ENCODE data around the gene PTCD2.
"Not testable (repeated sequence)": the region's sequence is repeated elsewhere in the genome, so short reads cannot be mapped to it uniquely, and the experiment has no call there.

PTCD2 gene

DNA sequence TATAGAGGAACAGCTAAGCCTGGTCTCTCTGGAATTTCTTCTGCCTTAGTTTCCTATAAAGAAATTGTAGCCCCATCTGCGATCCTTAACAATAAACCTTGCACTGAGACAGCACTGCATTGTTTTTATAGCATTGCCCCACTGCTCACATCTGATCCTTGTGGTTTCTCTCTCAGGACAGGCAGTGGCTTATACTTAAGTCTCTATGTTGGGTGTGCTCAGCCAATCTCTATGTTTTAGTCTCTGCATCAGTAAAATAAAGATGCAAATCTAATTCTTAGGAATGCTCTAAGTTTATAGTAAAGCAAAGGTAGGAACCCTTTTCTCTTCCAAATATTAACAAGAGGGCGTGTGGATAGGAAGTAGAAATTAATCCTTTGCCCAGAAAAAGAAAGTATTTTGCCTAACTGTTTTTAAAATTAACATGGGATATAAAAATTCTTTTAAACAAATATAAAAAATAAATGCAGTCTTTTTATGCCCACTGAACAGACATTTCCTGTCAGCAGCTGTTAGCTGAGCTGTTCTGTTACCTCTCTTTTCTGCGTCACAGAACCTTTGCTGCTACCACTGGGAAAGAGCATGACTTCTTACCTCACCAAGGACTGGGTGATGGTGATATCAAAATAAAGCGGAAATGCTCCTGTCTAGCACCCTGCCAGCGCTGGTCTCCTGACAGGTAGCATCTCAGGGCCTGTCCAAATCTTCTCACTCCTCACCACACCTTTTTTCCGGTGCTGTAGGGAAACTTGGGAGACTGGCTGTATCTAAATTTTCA, 29.6 kb upstream of the PTCD2 start:
- no peaks in the 10 kb centered on the region for H3K9me3 ChIP-seq (ENCODE audit: insufficient read depth, low read length)
- H3K4me3 ChIP-seq (ENCODE audit: insufficient read length, low read depth): no peak overlapping the region
- H3K36me3 ChIP-seq (ENCODE audit: insufficient read depth, insufficient read length, low read length): peaks cover 65% of the 10 kb centered on the region
- no peaks in the 10 kb centered on the region for H3K4me1 ChIP-seq (ENCODE audit: insufficient read depth, insufficient read length)
- no peaks in the 10 kb centered on the region for H3K27me3 ChIP-seq (ENCODE audit: insufficient read depth, insufficient read length)
- no peak for DNase-seq (ENCODE audit: low read depth, low spot score)
- no peak overlapping the region for H3K9ac ChIP-seq (ENCODE audit: insufficient read length, low read depth)
- TF ChIP-seq YY1 (IDR thresholded peaks at IDR 0.05; ENCODE audit: insufficient read depth, insufficient read length): no peak
- TF ChIP-seq ZNF274 (IDR thresholded peaks at IDR 0.05; ENCODE audit: low read depth, low read length): no peak
- no peak for TF ChIP-seq SUZ12 (IDR thresholded peaks at IDR 0.05; ENCODE audit: extremely low read depth, insufficient read depth, insufficient read length)

DNA sequence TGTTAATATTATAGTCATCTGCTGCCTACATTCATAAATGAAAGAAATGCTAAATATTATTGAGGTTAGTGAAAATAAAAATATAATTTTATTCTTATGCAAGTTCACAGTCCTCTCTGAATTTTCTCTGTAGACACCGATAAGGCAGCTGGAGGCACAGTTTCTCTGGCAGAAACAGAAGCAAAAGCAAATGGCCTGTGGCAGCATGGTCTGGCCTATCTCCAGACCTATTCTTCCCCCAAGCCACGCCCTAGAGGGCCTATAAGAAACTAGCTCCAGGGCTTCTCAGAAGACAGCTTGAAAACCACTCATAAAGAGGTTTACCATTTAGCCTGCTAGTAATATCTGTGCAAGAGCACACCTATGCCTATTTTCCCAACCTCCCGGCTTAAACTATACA, 28.6 kb upstream of the PTCD2 start:
- no peak for DNase-seq (ENCODE audit: low read depth, low spot score)
- Histone ChIP-seq H3K9me3 (ENCODE audit: insufficient read depth, low read length) (no peaks in the 10 kb centered on the region), H3K9ac (ENCODE audit: insufficient read length, low read depth) (no peak overlapping the region), H3K4me1 (ENCODE audit: insufficient read depth, insufficient read length) (no peaks in the 10 kb centered on the region), H3K27me3 (ENCODE audit: insufficient read depth, insufficient read length) (no peaks in the 10 kb centered on the region), H3K4me3 (ENCODE audit: insufficient read length, low read depth) (no peak overlapping the region), H3K36me3 (ENCODE audit: insufficient read depth, insufficient read length, low read length) (peaks cover 73% of the 10 kb centered on the region)
- TF ChIP-seq SUZ12 (IDR thresholded peaks at IDR 0.05; ENCODE audit: extremely low read depth, insufficient read depth, insufficient read length): no peak
- TF ChIP-seq YY1 (IDR thresholded peaks at IDR 0.05; ENCODE audit: insufficient read depth, insufficient read length): no peak
- TF ChIP-seq ZNF274 (IDR thresholded peaks at IDR 0.05; ENCODE audit: low read depth, low read length): no peak

- Histone ChIP-seq H3K4me1 (ENCODE audit: insufficient read depth, insufficient read length) (no peaks in the 10 kb centered on the region), H3K4me3 (ENCODE audit: insufficient read length, low read depth) (no peak overlapping the region), H3K27me3 (ENCODE audit: insufficient read depth, insufficient read length) (no peaks in the 10 kb centered on the region), H3K36me3 (ENCODE audit: insufficient read depth, insufficient read length, low read length) (peaks cover 78% of the 10 kb centered on the region), H3K9me3 (ENCODE audit: insufficient read depth, low read length) (no peaks in the 10 kb centered on the region), H3K9ac (ENCODE audit: insufficient read length, low read depth) (no peak overlapping the region)
- no peak for DNase-seq (ENCODE audit: low read depth, low spot score)
- TF ChIP-seq ZNF274 (IDR thresholded peaks at IDR 0.05; ENCODE audit: low read depth, low read length) (no peak), SUZ12 (IDR thresholded peaks at IDR 0.05; ENCODE audit: extremely low read depth, insufficient read depth, insufficient read length) (no peak), YY1 (IDR thresholded peaks at IDR 0.05; ENCODE audit: insufficient read depth, insufficient read length) (no peak)
These were observed 27.8 kb upstream of the PTCD2 start for GRCh38 chr5:72292411-72292810.

DNA sequence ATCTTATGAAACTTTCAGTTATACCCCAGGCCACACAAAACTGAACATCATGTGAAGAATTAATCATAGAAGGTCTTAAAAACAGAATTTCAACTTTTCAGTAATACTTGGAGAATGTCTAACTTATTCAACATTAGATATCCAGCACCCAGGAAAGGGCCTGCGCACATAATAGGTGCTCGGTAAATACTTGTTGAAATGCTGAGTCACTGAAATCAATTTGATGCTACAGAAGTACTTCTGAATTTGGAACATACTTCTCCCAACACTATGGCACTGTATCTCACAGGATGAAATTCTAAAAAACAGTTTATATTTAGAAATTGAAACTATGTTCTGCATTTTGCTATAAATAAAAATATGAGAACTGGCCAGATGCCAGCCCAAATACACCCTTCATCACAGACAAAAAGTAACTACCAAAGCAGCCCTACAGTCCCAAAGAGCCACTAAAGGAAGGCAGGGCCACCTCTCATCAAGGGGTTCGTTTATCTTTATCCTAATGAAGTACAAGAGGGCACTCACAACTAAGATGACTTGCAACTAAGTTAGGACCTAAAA, 26.6 kb upstream of the PTCD2 start:
- Histone ChIP-seq H3K27me3 (ENCODE audit: insufficient read depth, insufficient read length) (no peaks in the 10 kb centered on the region), H3K4me3 (ENCODE audit: insufficient read length, low read depth) (no peak overlapping the region), H3K4me1 (ENCODE audit: insufficient read depth, insufficient read length) (no peaks in the 10 kb centered on the region), H3K9ac (ENCODE audit: insufficient read length, low read depth) (no peak overlapping the region), H3K36me3 (ENCODE audit: insufficient read depth, insufficient read length, low read length) (peaks cover 74% of the 10 kb centered on the region), H3K9me3 (ENCODE audit: insufficient read depth, low read length) (no peaks in the 10 kb centered on the region)
- no peak for DNase-seq (ENCODE audit: low read depth, low spot score)
- no peak for TF ChIP-seq YY1 (IDR thresholded peaks at IDR 0.05; ENCODE audit: insufficient read depth, insufficient read length)
- TF ChIP-seq SUZ12 (IDR thresholded peaks at IDR 0.05; ENCODE audit: extremely low read depth, insufficient read depth, insufficient read length): no peak
- no peak for TF ChIP-seq ZNF274 (IDR thresholded peaks at IDR 0.05; ENCODE audit: low read depth, low read length)

GRCh38 chr5:72294473-72294872, 25.7 kb upstream of the PTCD2 start:
- no peak overlapping the region for H3K9ac ChIP-seq (ENCODE audit: insufficient read length, low read depth)
- H3K27me3 ChIP-seq (ENCODE audit: insufficient read depth, insufficient read length): no peaks in the 10 kb centered on the region
- H3K4me1 ChIP-seq (ENCODE audit: insufficient read depth, insufficient read length): no peaks in the 10 kb centered on the region
- H3K4me3 ChIP-seq (ENCODE audit: insufficient read length, low read depth): no peak overlapping the region
- H3K36me3 ChIP-seq (ENCODE audit: insufficient read depth, insufficient read length, low read length): peaks cover 68% of the 10 kb centered on the region
- no peak for TF ChIP-seq YY1 (IDR thresholded peaks at IDR 0.05; ENCODE audit: insufficient read depth, insufficient read length)
- no peak for TF ChIP-seq SUZ12 (IDR thresholded peaks at IDR 0.05; ENCODE audit: extremely low read depth, insufficient read depth, insufficient read length)
- no peak for DNase-seq (ENCODE audit: low read depth, low spot score)
- no peaks in the 10 kb centered on the region for H3K9me3 ChIP-seq (ENCODE audit: insufficient read depth, low read length)

GRCh38 chr5:72295539-72295938, 24.6 kb upstream of the PTCD2 start:
- no peaks in the 10 kb centered on the region for H3K4me1 ChIP-seq (ENCODE audit: insufficient read depth, insufficient read length)
- peaks cover 60% of the 10 kb centered on the region for H3K36me3 ChIP-seq (ENCODE audit: insufficient read depth, insufficient read length, low read length)
- DNase-seq (ENCODE audit: low read depth, low spot score): no peak
- H3K27me3 ChIP-seq (ENCODE audit: insufficient read depth, insufficient read length): no peaks in the 10 kb centered on the region
- TF ChIP-seq SUZ12 (IDR thresholded peaks at IDR 0.05; ENCODE audit: extremely low read depth, insufficient read depth, insufficient read length) (no peak), YY1 (IDR thresholded peaks at IDR 0.05; ENCODE audit: insufficient read depth, insufficient read length) (no peak), ZNF274 (IDR thresholded peaks at IDR 0.05; ENCODE audit: low read depth, low read length) (no peak)
- no peaks in the 10 kb centered on the region for H3K9me3 ChIP-seq (ENCODE audit: insufficient read depth, low read length)
- H3K4me3 ChIP-seq (ENCODE audit: insufficient read length, low read depth): no peak overlapping the region
- no peak overlapping the region for H3K9ac ChIP-seq (ENCODE audit: insufficient read length, low read depth)

DNA sequence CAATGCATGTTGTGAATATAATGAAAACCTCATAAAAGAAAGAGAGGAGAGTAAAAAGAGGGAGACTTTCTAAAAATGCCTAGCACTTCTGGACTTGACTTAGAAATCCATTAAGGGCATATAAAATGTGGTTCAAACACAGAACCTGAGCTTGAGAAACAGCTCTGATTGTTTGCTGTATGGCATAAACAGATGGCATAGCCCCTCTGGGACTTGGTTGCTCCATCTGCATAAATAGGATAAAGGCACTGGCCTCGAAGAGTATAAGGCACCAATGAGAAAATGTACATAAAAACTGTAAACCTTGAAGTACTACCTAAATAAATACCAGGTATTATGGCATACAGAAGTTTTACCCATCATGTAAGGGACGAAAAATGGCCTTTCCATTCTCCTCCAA, 23.9 kb upstream of the PTCD2 start:
- H3K4me1 ChIP-seq (ENCODE audit: insufficient read depth, insufficient read length): no peaks in the 10 kb centered on the region
- no peak for DNase-seq (ENCODE audit: low read depth, low spot score)
- H3K9ac ChIP-seq (ENCODE audit: insufficient read length, low read depth): no peak overlapping the region
- H3K36me3 ChIP-seq (ENCODE audit: insufficient read depth, insufficient read length, low read length): peaks cover 56% of the 10 kb centered on the region
- H3K9me3 ChIP-seq (ENCODE audit: insufficient read depth, low read length): no peaks in the 10 kb centered on the region
- no peak for TF ChIP-seq ZNF274 (IDR thresholded peaks at IDR 0.05; ENCODE audit: low read depth, low read length)
- TF ChIP-seq YY1 (IDR thresholded peaks at IDR 0.05; ENCODE audit: insufficient read depth, insufficient read length): no peak
- TF ChIP-seq SUZ12 (IDR thresholded peaks at IDR 0.05; ENCODE audit: extremely low read depth, insufficient read depth, insufficient read length): no peak
- H3K4me3 ChIP-seq (ENCODE audit: insufficient read length, low read depth): no peak overlapping the region
- H3K27me3 ChIP-seq (ENCODE audit: insufficient read depth, insufficient read length): no peaks in the 10 kb centered on the region

DNA sequence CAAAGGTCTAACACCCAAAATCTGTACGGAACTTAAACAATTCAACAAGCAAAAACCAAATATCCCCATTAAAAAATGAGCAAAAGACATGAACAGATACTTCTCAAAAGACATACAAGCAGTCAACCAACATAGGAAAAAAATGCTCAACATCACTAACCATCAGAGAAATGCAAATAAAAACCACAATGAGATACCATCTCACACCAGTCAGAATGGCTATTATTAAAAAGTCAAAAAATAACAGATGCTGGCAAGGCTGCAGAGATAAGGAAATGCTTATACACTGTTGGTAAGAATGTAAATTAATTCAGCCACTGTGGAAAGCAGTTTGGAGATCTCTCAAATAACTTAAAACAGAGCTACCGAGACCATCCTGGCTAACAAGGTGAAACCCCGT, 22.0 kb upstream of the PTCD2 start:
- not testable (repeated sequence) for DNase-seq (ENCODE audit: low read depth, low spot score); H3K4me3 ChIP-seq (ENCODE audit: insufficient read length, low read depth); H3K9ac ChIP-seq (ENCODE audit: insufficient read length, low read depth); H3K4me1 ChIP-seq (ENCODE audit: insufficient read depth, insufficient read length); H3K27me3 ChIP-seq (ENCODE audit: insufficient read depth, insufficient read length); H3K9me3 ChIP-seq (ENCODE audit: insufficient read depth, low read length)
- H3K36me3 ChIP-seq (ENCODE audit: insufficient read depth, insufficient read length, low read length): peaks cover 48% of the 10 kb centered on the region

Data from NT2/D1 (cell line).